ENCODE measurements around the gene TJP1. TPM values are rescaled to one million over a fixed set of nuclear protein-coding genes. Genes with fewer than 3 reads are reported as not detected.
"Not testable (repeated sequence)": the region's sequence is repeated elsewhere in the genome, so short reads cannot be mapped to it uniquely, and the experiment has no call there.

TJP1 gene
- total RNA-seq, 1 donor from 2014 or later, result 465 TPM

GRCh38 chr15:29842290-29842689 is 20.0 kb upstream of the TJP1 start:
- intact Hi-C loops (cut with DNase I), result no loop called here
- DNase-seq (ENCODE audit: low spot score), result no peak
- no peak for ATAC-seq

GRCh38 chr15:29840926-29841325 is 18.7 kb upstream of the TJP1 start:
- intact Hi-C loops (cut with DNase I), result no loop called here
- DNase-seq (ENCODE audit: low spot score), result no peak
- no peak for ATAC-seq

- DNase-seq (ENCODE audit: low spot score) (no peak), ATAC-seq (no peak)
- intact Hi-C loops (cut with DNase I), result no loop called here
Observed at GRCh38 chr15:29840054-29840453, 17.8 kb upstream of the TJP1 start.

GRCh38 chr15:29838352-29839010 is 16.2 kb upstream of the TJP1 start:
- ATAC-seq (no peak), DNase-seq (ENCODE audit: low spot score) (no peak)
- intact Hi-C loops (cut with DNase I), result no loop called here

GRCh38 chr15:29835301-29835700 is 13.0 kb upstream of the TJP1 start:
- DNase-seq (ENCODE audit: low spot score) (no peak), ATAC-seq (peak; percentile 80)
- intact Hi-C loops (cut with DNase I), result no loop called here

GRCh38 chr15:29832709-29833108 is 10.4 kb upstream of the TJP1 start:
- ATAC-seq (no peak), DNase-seq (ENCODE audit: low spot score) (no peak)
- intact Hi-C loops (cut with DNase I), result loop anchor here (5.0 kb wide), 1 partner anchor 260 kb away; a partner anchor contains a TSS

GRCh38 chr15:29826908-29827820 is 4.9 kb upstream of the TJP1 start:
- intact Hi-C loops (cut with DNase I), result no loop called here
- DNase-seq (ENCODE audit: low spot score) (no peak), ATAC-seq (no peak)

- ATAC-seq, result no peak
- intact Hi-C loops (cut with DNase I), result no loop called here
- DNase-seq (ENCODE audit: low spot score), result no peak
Observed at GRCh38 chr15:29825227-29825626, 3.0 kb upstream of the TJP1 start.

- ATAC-seq (peak; percentile 72), DNase-seq (ENCODE audit: low spot score) (peak; percentile 80)
- intact Hi-C loops (cut with DNase I), result no loop called here
Observed at GRCh38 chr15:29822684-29823459, 604 bp upstream of the TJP1 start.

- peak; percentile 78 for DNase-seq (ENCODE audit: low spot score)
- ATAC-seq, result peak; percentile 73
- intact Hi-C loops (cut with DNase I), result no loop called here
Observed at GRCh38 chr15:29821416-29822099, 710 bp downstream of the TJP1 start.

- no peak for DNase-seq (ENCODE audit: low spot score)
- no peak for ATAC-seq
- intact Hi-C loops (cut with DNase I), result no loop called here
Observed at GRCh38 chr15:29820394-29821154, 1.7 kb downstream of the TJP1 start.

- ATAC-seq (no peak), DNase-seq (ENCODE audit: low spot score) (no peak)
- intact Hi-C loops (cut with DNase I), result no loop called here
Observed at GRCh38 chr15:29819979-29820378, 2.3 kb downstream of the TJP1 start.

GRCh38 chr15:29818141-29818540 is 4.1 kb downstream of the TJP1 start:
- intact Hi-C loops (cut with DNase I), result no loop called here

GRCh38 chr15:29817455-29817854 is 4.8 kb downstream of the TJP1 start:
- DNase-seq (ENCODE audit: low spot score); ATAC-seq; intact Hi-C loops (cut with DNase I): not testable (repeated sequence)

More at GRCh38 chr15:29818141-29818540, 4.1 kb downstream of the TJP1 start:
- ATAC-seq, result no peak
- no peak for DNase-seq (ENCODE audit: low spot score)

- ATAC-seq (no peak), DNase-seq (ENCODE audit: low spot score) (no peak)
- intact Hi-C loops (cut with DNase I), result no loop called here
Observed at GRCh38 chr15:29815000-29815710, 7.1 kb downstream of the TJP1 start.

GRCh38 chr15:29813009-29813408 is 9.3 kb downstream of the TJP1 start:
- ATAC-seq (no peak), DNase-seq (ENCODE audit: low spot score) (no peak)
- intact Hi-C loops (cut with DNase I), result no loop called here

- intact Hi-C loops (cut with DNase I), result no loop called here
- ATAC-seq, result no peak
- no peak for DNase-seq (ENCODE audit: low spot score)
Observed at GRCh38 chr15:29812384-29812694, 9.9 kb downstream of the TJP1 start.

All from sciatic nerve (tissue), 2 donors.